HCT116 (cell line): ENCODE data around the gene SFXN4.

Source experiments
- CTCF ChIP-seq, 3 experiments: fragments of 200-600 bp in 1 of 3; sonication (generic) in 1 of 3; IDR thresholded peaks in 2 of 3; conservative IDR thresholded peaks in 1 of 3; 2 replicates each; pipeline ENCODE4 v1.5.1; 2012 to 2017; ENCODE audit warnings: low read depth in 2 of 3, low read length in 2 of 3, antibody characterized with exemption in 1 of 3, borderline replicate concordance in 1 of 3, control low read depth in 1 of 3, mild to moderate bottlenecking in 1 of 3, mixed read lengths in 1 of 3, mixed run types in 1 of 3, moderate library complexity in 1 of 3; ENCODE audit not compliant: insufficient read depth in 1 of 3
- EGR1 ChIP-seq: IDR thresholded peaks from 2 replicates; pipeline ENCODE4 v1.6.1; 2012; ENCODE audit warnings: low read depth
- ELF1 ChIP-seq: IDR thresholded peaks from 2 replicates; pipeline ENCODE4 v1.6.1; 2012; ENCODE audit warnings: low read depth, borderline replicate concordance
- SIN3A ChIP-seq: IDR thresholded peaks from 2 replicates; pipeline ENCODE4 v1.6.1; 2012; ENCODE audit warnings: low read depth
- SP1 ChIP-seq: IDR thresholded peaks from 2 replicates; pipeline ENCODE4 v1.6.1; 2012; ENCODE audit warnings: low read depth
- ZFX ChIP-seq: fragments of 450-650 bp; IDR thresholded peaks from 2 replicates; pipeline ENCODE4 v1.6.1; 2017
- ZNF274 ChIP-seq: fragments of 200-500 bp; sonication (Bioruptor generic); IDR thresholded peaks from 2 replicates; pipeline ENCODE4 v1.6.1; 2014; ENCODE audit warnings: mild to moderate bottlenecking, low read depth, low read length, inconsistent platforms

GRCh38 chr10:119116326-119116951 lies 49.1 kb downstream of the SFXN4 start:
- TF ChIP-seq ZNF274 (no peak), CTCF (IDR thresholded peaks at IDR 0.05 in 2 of 3, conservative IDR thresholded peaks at IDR 0.05 in 1 of 3; ENCODE audit: borderline replicate concordance in 1 of 3, insufficient read depth in 1 of 3, low read depth in 2 of 3, low read length in 2 of 3) (no peak), ZFX (no peak), EGR1 (no peak), SIN3A (no peak), ELF1 (no peak), SP1 (no peak)
